ENCODE measurements around the gene CFAP92. TPM values are rescaled to one million over a fixed set of nuclear protein-coding genes. Genes with fewer than 3 reads are reported as not detected.

Gene CFAP92
- total RNA-seq, 3 donors from 2014 or later, result 1.1 to 1.5 (median 1.3) TPM

- intact Hi-C loops (cut with DNase I, micrococcal nuclease), result no loop called here
- ATAC-seq, result no peak
- no peak for TF ChIP-seq CTCF (IDR thresholded peaks at IDR 0.05)
Observed at GRCh38 chr3:129010310-129010956, 16.6 kb upstream of the CFAP92 start.

GRCh38 chr3:129009266-129009665 is 15.4 kb upstream of the CFAP92 start:
- DNase-seq (no peak), ATAC-seq (no peak)
- Histone ChIP-seq H3K36me3 (ENCODE audit: low read depth) (no peaks in the 10 kb centered on the region), H3K4me1 (ENCODE audit: low read depth) (peaks cover 11% of the 10 kb centered on the region), H3K4me3 (no peak overlapping the region), H3K9me3 (no peaks in the 10 kb centered on the region)
- TF ChIP-seq CTCF (IDR thresholded peaks at IDR 0.05), result no peak
- intact Hi-C loops (cut with DNase I, micrococcal nuclease), result no loop called here

More at GRCh38 chr3:129010310-129010956, 16.6 kb upstream of the CFAP92 start:
- DNase-seq, result peak in 1 of 3 donors; percentile 22
- Histone ChIP-seq H3K36me3 (ENCODE audit: low read depth) (no peaks in the 10 kb centered on the region), H3K4me3 (no peak overlapping the region), H3K9me3 (no peaks in the 10 kb centered on the region), H3K4me1 (ENCODE audit: low read depth) (peaks cover 3% of the 10 kb centered on the region)

- no peak for ATAC-seq
- no peak overlapping the region for H3K4me3 ChIP-seq
Observed at GRCh38 chr3:129007792-129008191, 13.9 kb upstream of the CFAP92 start.

GRCh38 chr3:129006864-129007263 is 13.0 kb upstream of the CFAP92 start:
- DNase-seq (no peak), ATAC-seq (no peak)
- H3K4me3 ChIP-seq, result no peak overlapping the region
- intact Hi-C loops (cut with DNase I, micrococcal nuclease), result no loop called here
- TF ChIP-seq CTCF (IDR thresholded peaks at IDR 0.05), result no peak
- no peaks in the 10 kb centered on the region for H3K9me3 ChIP-seq
- no peaks in the 10 kb centered on the region for H3K36me3 ChIP-seq (ENCODE audit: low read depth)
- H3K4me1 ChIP-seq (ENCODE audit: low read depth), result peaks cover 14% of the 10 kb centered on the region

More at GRCh38 chr3:129007792-129008191, 13.9 kb upstream of the CFAP92 start:
- TF ChIP-seq CTCF (IDR thresholded peaks at IDR 0.05), result no peak
- Histone ChIP-seq H3K36me3 (ENCODE audit: low read depth) (no peaks in the 10 kb centered on the region), H3K4me1 (ENCODE audit: low read depth) (peaks cover 11% of the 10 kb centered on the region), H3K9me3 (no peaks in the 10 kb centered on the region)
- intact Hi-C loops (cut with DNase I, micrococcal nuclease), result no loop called here
- DNase-seq, result no peak

GRCh38 chr3:129005526-129006303 is 11.8 kb upstream of the CFAP92 start:
- Histone ChIP-seq H3K4me3 (no peak overlapping the region), H3K9me3 (no peaks in the 10 kb centered on the region), H3K36me3 (ENCODE audit: low read depth) (no peaks in the 10 kb centered on the region), H3K4me1 (ENCODE audit: low read depth) (peaks cover 24% of the 10 kb centered on the region)
- DNase-seq, result peak in 2 of 3 donors; percentile 63 to 65
- no peak for TF ChIP-seq CTCF (IDR thresholded peaks at IDR 0.05)
- ATAC-seq, result peak; percentile 51
- intact Hi-C loops (cut with DNase I, micrococcal nuclease), result no loop called here

Data from mucosa of descending colon (tissue), 3 donors.